HG03095 (cell line): ENCODE results near the gene ATF6.
"Not testable (repeated sequence)": the region's sequence is repeated elsewhere in the genome, so short reads cannot be mapped to it uniquely, and the experiment has no call there.

Experiments
- ATAC-seq: cut with Tn5 transposase; IDR thresholded peaks from one replicate; pipeline ENCODE4 v1.9.1; 2021; ENCODE audit warnings: moderate library complexity; ENCODE audit not compliant: unreplicated experiment

Gene ATF6, protein sequence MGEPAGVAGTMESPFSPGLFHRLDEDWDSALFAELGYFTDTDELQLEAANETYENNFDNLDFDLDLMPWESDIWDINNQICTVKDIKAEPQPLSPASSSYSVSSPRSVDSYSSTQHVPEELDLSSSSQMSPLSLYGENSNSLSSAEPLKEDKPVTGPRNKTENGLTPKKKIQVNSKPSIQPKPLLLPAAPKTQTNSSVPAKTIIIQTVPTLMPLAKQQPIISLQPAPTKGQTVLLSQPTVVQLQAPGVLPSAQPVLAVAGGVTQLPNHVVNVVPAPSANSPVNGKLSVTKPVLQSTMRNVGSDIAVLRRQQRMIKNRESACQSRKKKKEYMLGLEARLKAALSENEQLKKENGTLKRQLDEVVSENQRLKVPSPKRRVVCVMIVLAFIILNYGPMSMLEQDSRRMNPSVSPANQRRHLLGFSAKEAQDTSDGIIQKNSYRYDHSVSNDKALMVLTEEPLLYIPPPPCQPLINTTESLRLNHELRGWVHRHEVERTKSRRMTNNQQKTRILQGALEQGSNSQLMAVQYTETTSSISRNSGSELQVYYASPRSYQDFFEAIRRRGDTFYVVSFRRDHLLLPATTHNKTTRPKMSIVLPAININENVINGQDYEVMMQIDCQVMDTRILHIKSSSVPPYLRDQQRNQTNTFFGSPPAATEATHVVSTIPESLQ

DNA sequence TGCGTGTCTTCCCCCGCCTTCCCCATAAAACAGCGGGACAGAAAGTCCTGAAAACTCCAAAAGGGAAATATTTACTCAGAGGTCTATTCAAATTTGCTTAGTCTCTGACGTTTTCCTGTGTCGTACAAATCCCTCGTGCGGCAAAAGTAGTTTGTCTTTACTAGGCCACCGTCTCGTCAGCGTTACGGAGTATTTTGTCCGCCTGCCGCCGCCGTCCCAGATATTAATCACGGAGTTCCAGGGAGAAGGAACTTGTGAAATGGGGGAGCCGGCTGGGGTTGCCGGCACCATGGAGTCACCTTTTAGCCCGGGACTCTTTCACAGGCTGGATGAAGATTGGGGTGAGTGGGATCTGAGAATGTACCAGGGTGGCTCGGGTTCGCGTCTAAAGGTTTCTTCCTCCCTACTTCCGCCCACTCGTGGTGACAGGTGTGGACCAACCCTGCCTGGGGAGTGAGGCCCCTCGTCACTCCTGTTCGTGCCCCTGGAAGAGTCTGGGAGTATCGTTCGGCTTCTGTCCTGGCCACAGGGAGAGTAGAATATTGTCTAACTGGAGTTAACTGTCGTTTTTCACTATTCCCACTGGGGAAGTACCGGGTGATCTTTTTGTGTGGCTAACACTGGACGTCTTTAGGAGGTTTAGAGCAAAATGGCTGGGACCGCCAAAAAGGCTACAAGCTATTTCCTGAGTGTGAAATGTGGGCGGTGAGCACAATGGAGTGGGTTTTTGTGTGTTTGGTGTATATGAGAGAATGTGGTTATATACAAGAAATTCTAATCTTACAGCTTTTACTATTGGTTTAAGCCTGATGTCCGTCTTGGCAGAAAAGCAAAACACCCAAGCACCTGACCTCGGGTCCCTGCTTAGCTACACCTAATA is at the start of gene ATF6:
Gene ATF6 (plus strand): TSS at position 219 of the 880 bp plus-strand sequence. CDS start 41 bp downstream, at position 260.
- ATAC-seq = peak; percentile 59

DNA sequence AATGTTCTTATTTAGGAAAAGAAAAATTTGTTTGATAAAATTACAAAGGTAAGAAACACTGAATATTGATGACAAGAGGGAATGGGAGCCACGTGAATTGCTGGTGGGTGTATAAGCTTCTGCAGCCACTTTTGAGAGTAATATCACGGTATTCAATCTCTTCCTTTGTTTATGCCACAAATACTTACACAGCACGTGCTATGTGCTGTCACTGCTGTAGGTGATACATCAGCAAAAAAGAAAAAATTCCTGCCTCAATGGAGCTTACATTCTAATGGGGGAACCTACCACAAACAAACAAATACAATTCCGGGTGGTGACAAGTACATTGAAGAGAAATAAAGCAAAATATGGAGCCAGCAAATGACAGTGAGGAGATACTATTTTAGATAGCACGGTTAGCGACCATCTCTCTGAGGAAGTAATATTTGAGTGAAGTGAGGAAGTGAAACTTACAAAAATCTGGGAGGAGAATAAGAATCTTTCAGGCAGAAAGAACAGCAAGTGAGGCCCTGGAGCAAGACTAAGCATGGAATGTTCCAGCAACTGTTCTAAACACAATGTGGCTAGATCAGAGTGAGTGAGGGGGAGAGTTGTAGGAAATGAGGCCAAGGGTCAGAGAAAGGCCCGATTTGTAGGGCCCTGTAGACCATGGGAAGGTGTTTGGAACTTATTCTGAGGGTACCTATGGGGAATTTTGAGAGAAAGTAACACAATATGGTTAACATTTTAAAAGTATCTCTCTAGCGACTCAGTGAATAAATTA is 47.4 kb upstream of the ATF6 start:
- ATAC-seq = no peak

DNA sequence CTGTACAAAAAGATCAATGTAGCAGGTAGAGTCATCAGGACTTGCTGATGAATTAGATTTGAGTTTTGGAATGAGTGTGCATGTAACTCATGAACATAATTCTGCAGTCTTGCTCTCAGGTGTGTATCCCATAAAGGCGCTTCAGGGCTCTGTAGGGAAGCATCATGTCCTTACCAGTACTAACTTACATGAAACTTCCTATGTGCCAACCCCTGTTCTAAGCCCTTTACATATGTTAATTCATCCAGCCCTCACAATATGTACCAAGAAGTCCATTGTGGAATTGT is 46.9 kb upstream of the ATF6 start:
- no peak for ATAC-seq

DNA sequence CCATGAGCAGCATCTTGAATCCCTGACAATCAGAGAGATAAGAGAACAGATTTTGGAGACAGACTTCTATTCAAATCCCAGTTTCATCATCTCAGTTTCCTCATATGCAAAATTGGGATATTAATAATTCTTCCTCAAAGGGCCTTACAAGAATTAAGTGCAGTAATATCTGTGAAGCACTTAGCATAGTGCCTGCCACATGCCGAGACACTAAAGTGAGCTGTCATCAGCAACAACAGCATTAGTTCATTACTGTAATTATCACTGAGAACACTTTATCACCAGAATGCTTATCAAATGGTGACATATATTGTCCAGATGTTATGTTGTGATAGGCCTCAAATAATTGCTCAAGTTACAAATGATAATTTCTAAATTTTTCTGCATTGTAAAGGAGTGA is 45.7 kb upstream of the ATF6 start:
- ATAC-seq = no peak

DNA sequence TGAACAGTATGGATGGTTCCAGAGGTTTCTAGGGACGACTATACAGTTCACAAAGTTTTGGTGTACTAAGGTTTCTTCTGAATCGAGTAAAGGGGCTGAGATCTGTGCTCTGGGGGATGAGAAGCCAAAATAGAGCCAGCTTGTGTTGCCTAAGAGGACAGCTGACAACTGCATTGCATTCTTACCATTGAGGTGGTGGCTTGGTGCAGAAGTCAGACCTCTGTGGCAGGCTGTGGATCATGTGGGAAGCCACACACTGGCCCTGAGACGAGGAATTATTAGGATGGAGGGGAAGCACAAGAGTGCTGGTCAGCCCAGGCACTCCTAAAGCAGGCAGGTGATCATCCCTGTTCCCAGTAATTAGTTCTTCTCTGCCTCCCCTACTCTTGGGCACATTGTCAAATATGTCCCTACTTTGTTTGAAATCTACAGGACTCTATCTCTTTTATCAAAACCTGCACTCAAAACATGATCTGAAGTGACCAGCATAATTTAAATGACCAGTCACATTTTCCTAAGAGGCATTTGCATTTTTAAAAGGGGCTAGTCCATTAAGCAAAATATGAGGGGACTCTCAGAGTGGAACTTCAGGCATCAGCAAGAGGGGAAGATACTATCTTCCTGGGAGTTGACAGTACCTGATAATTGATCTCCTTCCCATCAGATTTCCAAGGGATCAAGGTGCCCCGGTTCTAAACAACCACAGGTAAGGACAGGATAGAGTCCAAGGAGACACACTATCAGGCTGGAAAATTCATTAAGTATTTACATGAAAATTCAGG is 45.0 kb upstream of the ATF6 start, which contains the start of gene FCRLB:
Gene FCRLB (plus strand): TSS at position 589 of the 782 bp plus-strand sequence. CDS start 1,129 bp downstream, outside the sequence.
- no peak for ATAC-seq

DNA sequence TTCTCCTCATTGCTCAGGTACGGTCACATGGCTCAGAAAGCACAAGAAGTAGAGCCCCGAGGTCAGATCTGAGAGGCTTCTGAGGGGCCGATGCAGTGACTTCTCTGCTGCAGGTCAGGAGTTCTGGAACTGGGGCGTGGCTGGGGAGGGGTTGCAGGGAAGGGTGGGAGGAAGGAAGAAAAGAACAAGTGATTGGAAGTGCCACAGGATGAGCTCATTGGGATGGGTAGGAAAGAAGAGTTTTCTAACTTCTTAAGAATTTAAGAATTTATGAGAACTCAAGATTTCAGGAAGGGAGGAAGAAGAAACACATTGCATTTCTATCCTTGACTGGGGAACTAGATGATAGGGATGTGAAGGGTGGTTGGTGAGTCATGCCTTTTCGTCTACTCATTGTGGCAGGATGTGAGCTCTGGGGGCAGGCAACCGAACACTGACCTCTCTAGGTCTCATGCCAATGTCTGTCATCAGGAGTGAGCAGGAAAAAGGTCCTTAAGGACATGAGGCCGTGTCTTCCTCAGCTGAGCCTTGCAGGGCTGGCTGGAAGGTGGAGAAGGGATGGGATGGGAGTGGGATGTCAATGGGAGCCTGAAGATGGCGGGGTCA is 44.3 kb upstream of the ATF6 start:
- ATAC-seq = no peak

DNA sequence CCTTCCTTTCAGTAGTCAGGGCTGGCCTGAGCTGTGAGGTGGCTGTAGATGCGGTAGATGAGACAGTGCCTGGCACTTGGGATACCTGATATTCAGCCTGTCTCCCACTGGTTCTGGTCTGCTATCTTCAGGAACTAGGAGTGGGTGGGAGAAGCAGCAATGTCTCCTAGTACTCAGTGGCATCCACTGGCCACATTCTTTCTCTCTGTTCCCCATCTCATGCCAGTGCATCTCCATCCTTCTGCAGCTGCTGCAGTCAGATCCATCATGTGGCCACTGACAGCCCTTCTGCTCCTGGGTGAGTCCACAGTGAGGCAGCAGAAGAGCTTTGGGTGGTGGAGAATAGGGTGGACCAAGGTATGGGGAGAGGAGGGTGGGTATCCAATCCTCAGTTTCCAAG is 43.7 kb upstream of the ATF6 start:
- ATAC-seq = no peak

DNA sequence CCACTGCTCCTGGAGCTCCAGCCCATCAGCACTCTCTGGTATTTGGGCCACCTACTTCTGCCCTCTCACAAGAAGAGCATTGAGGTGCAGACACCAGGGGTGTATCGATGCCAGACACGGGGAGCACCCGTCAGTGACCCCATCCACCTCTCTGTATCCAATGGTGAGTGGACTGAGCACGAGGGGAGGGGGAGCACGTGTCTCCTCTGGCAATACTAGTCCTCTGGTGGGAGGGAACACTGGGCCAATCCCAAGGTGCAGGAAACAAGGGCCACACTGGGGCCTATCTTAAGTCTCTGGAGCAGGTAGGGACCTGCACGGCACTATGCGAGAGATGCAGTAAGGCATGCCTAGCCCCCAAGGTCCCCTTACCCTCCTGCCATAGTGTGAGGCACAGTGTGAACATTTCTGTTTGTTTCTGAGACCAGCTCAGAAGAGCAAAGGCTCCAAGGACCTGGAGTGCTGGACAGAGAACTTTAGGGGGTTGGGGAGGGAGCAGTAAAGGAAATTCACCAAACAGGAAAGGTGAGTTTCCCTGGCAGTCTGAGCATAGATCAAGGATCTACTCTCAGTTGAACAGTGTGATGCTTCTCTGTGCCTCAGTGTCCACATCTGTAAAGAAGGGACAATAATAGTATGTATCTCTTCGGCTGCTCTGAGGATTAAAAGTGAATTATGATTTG is 42.5 kb upstream of the ATF6 start:
- no peak for ATAC-seq

DNA sequence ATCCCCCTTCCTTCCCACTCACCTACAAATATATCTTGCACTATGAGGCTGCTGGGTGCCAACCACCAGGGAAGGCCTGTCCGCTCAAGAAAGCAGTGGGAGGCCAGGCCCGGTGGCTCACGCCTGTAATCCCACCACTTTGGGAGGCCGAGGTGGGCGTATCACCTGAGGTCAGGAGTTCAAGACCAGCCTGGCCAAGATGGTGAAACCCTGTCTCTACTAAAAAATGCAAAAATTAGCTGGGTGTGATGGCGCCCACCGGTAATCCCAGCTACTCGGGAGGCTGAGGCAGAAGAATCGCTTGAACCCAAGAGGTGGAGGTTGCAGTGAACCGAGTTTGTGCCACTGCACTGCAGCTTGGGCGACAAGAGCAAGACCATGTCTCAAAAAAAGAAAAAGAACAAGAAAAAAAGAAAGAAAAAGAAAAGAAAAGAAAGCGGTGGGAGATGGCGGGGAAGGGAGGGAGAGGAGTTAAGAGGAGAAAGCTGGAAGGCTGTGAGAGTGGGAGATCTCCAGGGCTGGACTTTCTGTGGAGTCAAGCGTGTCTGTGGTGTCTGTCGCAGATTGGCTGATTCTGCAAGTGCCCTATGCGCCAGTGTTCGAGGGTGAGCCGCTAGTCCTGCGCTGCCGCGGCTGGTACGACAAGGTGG is 40.7 kb upstream of the ATF6 start:
- ATAC-seq = not testable (repeated sequence)

DNA sequence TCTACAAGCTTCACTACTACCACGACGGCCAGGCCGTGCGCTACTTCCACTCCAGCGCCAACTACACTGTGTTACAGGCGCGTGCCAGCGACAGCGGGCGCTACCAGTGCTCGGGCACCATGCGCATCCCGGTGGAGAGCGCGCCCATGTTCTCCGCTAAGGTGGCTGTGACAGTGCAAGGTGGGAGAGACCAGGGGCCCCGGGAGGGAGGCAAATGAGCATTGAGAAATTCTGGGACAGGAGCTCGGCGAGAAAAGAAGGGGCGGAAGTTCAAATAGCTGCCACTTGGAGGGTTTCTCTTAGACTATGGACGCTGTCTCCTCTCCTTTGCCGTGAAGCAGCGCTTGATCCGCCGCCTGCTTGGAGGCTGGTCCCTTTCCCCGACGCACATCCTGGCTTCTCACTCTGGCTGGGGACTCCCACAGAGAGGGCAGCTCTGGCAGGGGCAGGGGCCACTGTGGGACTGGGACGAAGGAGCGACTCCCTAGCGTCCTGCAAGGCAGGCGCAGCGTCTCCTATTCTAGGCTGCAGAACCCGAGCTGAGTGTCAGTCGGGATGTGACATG is 40.1 kb upstream of the ATF6 start:
- no peak for ATAC-seq

DNA sequence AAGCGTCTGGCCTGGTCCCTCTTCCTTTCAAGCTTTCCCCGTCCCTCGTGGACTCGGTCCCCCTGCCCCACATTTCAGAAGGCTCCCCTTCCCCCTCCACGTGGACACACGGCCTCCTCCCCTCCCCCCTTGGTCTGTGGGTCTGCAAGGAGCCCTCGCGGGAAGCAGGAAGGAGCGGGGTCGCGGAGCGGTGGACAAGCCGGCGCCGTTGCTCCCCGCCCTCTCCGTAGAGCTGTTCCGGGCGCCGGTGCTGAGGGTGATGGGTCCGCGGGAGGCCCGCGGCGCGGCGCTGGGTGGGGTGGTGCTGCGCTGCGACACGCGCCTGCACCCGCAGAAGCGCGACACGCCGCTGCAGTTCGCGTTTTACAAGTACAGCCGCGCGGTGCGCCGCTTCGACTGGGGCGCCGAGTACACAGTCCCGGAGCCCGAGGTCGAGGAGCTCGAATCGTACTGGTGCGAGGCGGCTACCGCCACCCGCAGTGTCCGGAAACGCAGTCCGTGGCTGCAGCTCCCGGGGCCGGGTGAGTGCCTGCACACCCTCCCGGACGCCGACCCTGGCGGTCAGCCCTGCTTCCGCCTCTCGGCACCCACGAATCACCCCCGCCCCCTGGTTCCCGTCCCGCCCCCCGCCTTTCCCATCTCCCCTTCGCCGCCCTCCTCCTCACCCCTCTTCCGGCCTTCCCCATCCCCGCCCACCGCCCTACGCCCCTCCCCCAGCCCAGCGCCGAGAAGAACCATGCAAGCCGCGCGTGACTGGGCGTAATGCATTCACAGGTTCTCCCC is 39.5 kb upstream of the ATF6 start:
- peak; percentile 54 for ATAC-seq

DNA sequence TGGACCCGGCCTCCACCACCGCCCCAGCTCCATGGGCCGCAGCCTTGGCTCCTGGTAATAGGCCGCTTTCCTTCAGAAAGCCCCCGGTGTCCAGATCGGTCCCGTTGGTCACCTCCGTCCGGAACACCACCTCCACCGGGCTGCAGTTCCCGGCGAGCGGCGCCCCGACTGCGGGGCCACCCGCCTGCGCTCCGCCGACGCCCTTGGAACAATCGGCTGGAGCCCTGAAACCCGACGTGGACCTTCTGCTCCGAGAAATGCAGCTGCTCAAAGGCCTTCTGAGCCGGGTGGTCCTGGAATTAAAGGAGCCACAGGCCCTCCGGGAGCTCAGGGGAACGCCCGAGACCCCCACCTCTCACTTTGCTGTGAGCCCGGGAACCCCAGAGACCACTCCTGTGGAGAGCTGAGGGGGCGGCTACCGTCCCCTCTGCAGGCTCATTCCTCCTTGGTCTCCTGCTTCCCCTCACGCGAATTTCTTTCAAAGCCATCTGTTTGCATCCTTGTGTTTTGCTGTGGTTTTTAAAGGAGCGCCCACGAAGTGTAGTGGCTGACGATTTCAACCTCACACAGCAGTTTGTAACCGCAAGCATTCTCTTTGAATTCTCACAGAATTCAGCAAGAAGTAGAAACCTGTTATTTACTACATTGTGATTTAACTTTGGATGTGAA is 38.7 kb upstream of the ATF6 start:
- no peak for ATAC-seq

DNA sequence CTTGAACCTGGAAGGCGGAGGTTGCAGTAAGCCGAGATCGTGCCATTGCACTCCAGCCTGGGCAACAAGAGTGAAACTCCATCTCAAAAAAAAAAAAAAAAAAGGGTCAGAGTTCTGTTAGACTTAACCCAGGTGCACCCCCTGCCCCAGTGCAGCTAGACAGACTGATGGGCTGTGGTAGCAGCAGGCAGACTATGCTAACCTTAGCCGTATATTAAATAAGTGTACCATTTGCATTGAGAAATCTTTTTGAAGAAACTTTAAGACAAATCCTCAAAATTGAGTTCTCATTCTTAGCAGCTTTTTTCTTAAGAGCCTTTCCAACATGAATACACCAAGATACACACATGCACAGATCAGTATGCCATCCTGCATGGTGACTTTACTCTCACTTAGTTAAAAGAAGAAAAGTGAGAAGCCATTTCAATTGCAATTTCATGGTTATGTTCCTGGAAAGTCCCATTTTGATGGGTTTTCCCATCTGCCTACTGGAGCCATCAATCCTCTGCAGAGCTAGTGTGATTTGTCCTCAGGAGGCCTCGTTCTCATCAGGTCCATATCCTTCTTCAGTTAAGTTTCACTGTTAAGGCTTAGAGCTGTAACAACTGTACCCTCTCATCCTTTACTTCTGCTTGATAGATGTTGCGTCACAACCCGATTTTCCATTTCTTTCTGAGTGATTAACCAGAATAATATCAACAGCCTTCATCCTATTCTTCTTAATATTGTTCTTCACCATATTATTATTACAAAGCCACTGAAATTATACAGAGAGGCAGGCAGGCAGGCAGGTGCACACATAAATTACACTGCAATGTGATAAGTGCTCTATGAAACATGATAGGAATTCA is 37.5 kb upstream of the ATF6 start:
- ATAC-seq = no peak

DNA sequence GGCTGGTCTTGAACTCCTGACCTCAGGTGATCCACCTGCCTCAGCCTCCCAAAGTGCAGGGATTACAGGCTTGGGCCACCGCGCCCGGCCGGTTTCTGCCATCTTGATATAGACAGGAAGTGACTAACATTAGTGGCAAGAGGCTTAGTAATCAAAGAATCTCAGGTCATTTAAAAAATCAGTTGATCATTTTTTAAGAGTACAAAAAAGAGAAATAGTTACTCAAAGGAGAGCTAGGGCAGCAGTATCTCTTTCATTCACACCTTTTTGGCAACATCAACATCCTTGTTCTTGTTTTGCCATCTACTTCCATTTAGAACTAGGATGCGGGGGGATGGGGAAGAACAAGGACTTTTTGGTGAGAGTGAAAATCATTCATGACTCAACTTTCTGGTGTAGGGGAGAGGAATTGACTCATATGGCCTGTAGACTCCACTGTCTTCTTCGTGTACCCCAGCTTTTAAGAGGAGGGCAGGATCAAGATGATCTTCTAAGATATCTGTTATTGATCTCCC is 36.0 kb upstream of the ATF6 start:
- no peak for ATAC-seq

DNA sequence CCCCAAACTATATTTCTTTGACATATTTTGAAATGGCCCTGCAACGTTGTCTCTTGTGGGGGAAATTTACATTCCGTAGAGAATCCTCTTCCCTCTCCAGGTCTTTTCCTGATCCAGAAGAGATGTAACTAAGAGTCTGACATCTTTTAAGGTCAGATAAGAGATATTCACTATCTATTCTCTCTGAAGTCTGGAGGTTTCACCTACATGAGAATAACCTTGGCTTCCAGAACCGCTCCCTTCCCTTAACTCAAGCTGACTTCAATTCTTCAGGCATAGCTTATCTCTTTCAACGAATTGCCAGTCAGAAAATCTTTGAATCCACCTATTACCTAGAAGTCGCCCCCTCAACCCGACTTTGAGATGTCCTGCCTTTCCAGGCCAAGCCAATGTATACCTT is 34.9 kb upstream of the ATF6 start:
- ATAC-seq = no peak
